Uterus (tissue), 2 donors: ENCODE data around the gene ADIPOR2.

Experiments used
- POLR2A ChIP-seq, 2 donors: fragments of 450-650 bp; IDR thresholded peaks; one replicate each; pipeline ENCODE4 v1.6.1; 2016; ENCODE audit warnings: antibody characterized with exemption in 2 of 2, mild to moderate bottlenecking in 1 of 2, moderate library complexity in 1 of 2
- TF ChIP-seq, protein P1 (sequence below), 4 experiments: fragments of 200-600 bp in 2 of 4; fragments of 450-650 bp in 2 of 4; sonication (generic) in 2 of 4; IDR thresholded peaks; one replicate each; pipeline ENCODE4 v1.5.1; 2016 to 2019; ENCODE audit warnings: antibody characterized with exemption in 4 of 4, mild to moderate bottlenecking in 2 of 4, moderate library complexity in 1 of 4

DNA sequence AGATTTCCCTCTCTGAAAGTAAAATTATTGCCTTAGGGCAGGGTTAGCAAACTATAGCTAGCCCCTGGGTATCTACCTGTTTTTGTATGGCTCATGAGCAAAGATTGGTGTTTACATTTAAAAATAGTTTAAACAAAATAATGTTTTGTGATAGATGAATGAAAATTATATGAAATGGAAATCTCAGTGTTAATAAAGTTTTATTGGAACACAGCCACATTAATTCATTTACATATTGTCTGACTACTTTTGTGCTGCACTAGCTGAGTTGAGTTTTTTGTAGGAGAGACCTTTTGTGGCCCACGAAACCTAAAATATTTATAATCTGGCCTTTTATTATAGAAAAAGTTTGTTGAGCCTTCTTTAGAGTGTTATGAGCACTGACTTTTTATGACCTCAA is 48.5 kb downstream of the ADIPOR2 start:
- TF ChIP-seq, protein P1, sequence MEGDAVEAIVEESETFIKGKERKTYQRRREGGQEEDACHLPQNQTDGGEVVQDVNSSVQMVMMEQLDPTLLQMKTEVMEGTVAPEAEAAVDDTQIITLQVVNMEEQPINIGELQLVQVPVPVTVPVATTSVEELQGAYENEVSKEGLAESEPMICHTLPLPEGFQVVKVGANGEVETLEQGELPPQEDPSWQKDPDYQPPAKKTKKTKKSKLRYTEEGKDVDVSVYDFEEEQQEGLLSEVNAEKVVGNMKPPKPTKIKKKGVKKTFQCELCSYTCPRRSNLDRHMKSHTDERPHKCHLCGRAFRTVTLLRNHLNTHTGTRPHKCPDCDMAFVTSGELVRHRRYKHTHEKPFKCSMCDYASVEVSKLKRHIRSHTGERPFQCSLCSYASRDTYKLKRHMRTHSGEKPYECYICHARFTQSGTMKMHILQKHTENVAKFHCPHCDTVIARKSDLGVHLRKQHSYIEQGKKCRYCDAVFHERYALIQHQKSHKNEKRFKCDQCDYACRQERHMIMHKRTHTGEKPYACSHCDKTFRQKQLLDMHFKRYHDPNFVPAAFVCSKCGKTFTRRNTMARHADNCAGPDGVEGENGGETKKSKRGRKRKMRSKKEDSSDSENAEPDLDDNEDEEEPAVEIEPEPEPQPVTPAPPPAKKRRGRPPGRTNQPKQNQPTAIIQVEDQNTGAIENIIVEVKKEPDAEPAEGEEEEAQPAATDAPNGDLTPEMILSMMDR (IDR thresholded peaks at IDR 0.05) = no peak
- no peak for TF ChIP-seq POLR2A (IDR thresholded peaks at IDR 0.05)
